HepG2 (cell line): ENCODE measurements around the gene DMAC2L. TPM values are rescaled to one million over a fixed set of nuclear protein-coding genes. Genes with fewer than 3 reads are reported as not detected.

Experiments used
- ATAC-seq: fragments of 200-7000 bp; cut with Tn5 transposase; 3 replicates; pipeline ENCODE4 v1.9.1; 2020; ENCODE audit warnings: mild to moderate bottlenecking, moderate library complexity
- BruUV-seq: library from RNA; stranded (reverse); fragments of 400-500 nt; replicated peaks from 2 replicates; lab custom pipeline; 2021; lab: Mats Ljungman, UMichigan
- CTCF ChIA-PET: fragments of 300-600 bp; formaldehyde crosslinking; extraction: SDS; loops from one replicate; lab custom pipeline; 2021; ENCODE audit warnings: low total read pairs, inconsistent platforms, low intra/inter-chr PET ratio; lab: Yijun Ruan, JAX
- POLR2A ChIA-PET: fragments of 350-600 bp; sonication (Branson Sonifier 250); formaldehyde crosslinking; loops from one replicate; lab custom pipeline; 2020; ENCODE audit warnings: antibody characterized with exemption, inconsistent platforms; lab: Yijun Ruan, JAX
- DNase-seq: peaks from one replicate; pipeline ENCODE4 v3.0.0-alpha.2; 2015; ENCODE audit warnings: low spot score
- FAIRE-seq: peaks from 3 replicates; lab custom pipeline; 2011; peaks lifted over from hg19 to GRCh38; lab: Jason Lieb, UNC
- H2AFZ ChIP-seq: one replicate; pipeline ENCODE4 v1.6.1; 2011; ENCODE audit warnings: low read length, inconsistent platforms
- H3K27ac ChIP-seq: fragments of 300-600 bp; 3 replicates; pipeline ENCODE4 v1.8.0; 2011; ENCODE audit warnings: mixed run types, mild to moderate bottlenecking, mixed read lengths, low read length, inconsistent platforms; ENCODE audit not compliant: insufficient read depth; ENCODE audit errors: extremely low read length
- H3K27me3 ChIP-seq, 2 experiments: fragments of 200-600 bp in 1 of 2; 2 replicates in 1 of 2; 3 replicates in 1 of 2; pipeline versions ENCODE4 v1.6.0 to v1.8.0; 2011; ENCODE audit warnings: low read length in 2 of 2, mild to moderate bottlenecking in 2 of 2, moderate library complexity in 2 of 2, inconsistent platforms in 1 of 2; ENCODE audit not compliant: insufficient read depth in 2 of 2, control insufficient read depth in 1 of 2
- H3K36me3 ChIP-seq, 2 experiments: fragments of 200-600 bp in 1 of 2; replicated peaks in 1 of 2; 2 replicates in 1 of 2; 3 replicates in 1 of 2; pipeline versions ENCODE4 v1.5.1 to v1.8.0; 2011; ENCODE audit warnings: low read length in 2 of 2, inconsistent platforms in 1 of 2; ENCODE audit not compliant: insufficient read depth in 2 of 2, control insufficient read depth in 1 of 2
- H3K4me1 ChIP-seq: 2 replicates; pipeline ENCODE4 v1.5.1; 2012; ENCODE audit warnings: low read length, inconsistent platforms; ENCODE audit not compliant: insufficient read depth
- H3K4me2 ChIP-seq: 2 replicates; pipeline ENCODE4 v1.6.0; 2011; ENCODE audit warnings: low read depth, low read length, inconsistent platforms
- H3K4me3 ChIP-seq, 3 experiments: fragments of 200-600 bp in 1 of 3; sonication (generic), shearing (Covaris generic) in 1 of 3; replicated peaks in 1 of 3; 2 replicates each; pipeline ENCODE4 v1.5.1; 2011 to 2016; ENCODE audit warnings: low read length in 3 of 3, inconsistent platforms in 2 of 3, low read depth in 2 of 3, mild to moderate bottlenecking in 2 of 3, control low read depth in 1 of 3, mixed read lengths in 1 of 3; ENCODE audit not compliant: insufficient read depth in 1 of 3
- H3K79me2 ChIP-seq: one replicate; pipeline ENCODE4 v1.6.1; 2011; ENCODE audit warnings: low read length, inconsistent platforms; ENCODE audit not compliant: insufficient read depth
- H3K9ac ChIP-seq: 2 replicates; pipeline ENCODE4 v1.6.0; 2011; ENCODE audit warnings: mild to moderate bottlenecking, low read depth, low read length, inconsistent platforms; ENCODE audit not compliant: insufficient read depth
- H3K9me3 ChIP-seq: 2 replicates; pipeline ENCODE4 v1.5.1; 2012; ENCODE audit warnings: mild to moderate bottlenecking, low read length
- H4K20me1 ChIP-seq: 2 replicates; pipeline ENCODE4 v1.6.0; 2011; ENCODE audit warnings: inconsistent platforms, mild to moderate bottlenecking, low read length, moderate library complexity; ENCODE audit not compliant: insufficient read depth
- CEBPG ChIP-seq: IDR thresholded peaks from 2 replicates; pipeline ENCODE4 v1.6.1; 2016
- MAFG ChIP-seq: sonication (generic); formaldehyde crosslinking; IDR thresholded peaks from 2 replicates; pipeline ENCODE4 v1.5.1; 2020; ENCODE audit warnings: mild to moderate bottlenecking, missing genetic modification reagents
- SKI ChIP-seq: fragments of 450-650 bp; IDR thresholded peaks from one replicate; pipeline ENCODE4 v1.6.1; 2018; ENCODE audit warnings: mild to moderate bottlenecking; ENCODE audit not compliant: partially characterized antibody
- ZNF264 ChIP-seq: sonication (generic); formaldehyde crosslinking; IDR thresholded peaks from 2 replicates; pipeline ENCODE4 v1.4.0; 2020; ENCODE audit warnings: missing genetic modification reagents
- ZNF550 ChIP-seq: sonication (generic); formaldehyde crosslinking; IDR thresholded peaks from 2 replicates; pipeline ENCODE4 v1.4.0; 2020; ENCODE audit warnings: mild to moderate bottlenecking, missing genetic modification reagents, borderline replicate concordance
- ZNF766 ChIP-seq: sonication (generic); formaldehyde crosslinking; IDR thresholded peaks from 2 replicates; pipeline ENCODE4 v1.5.0; 2020; ENCODE audit warnings: missing genetic modification reagents, borderline replicate concordance
- WGBS: methylation state at CpG from one replicate; pipeline ENCODE4 v1.1.6; 2017; ENCODE audit warnings: low lambda C conversion rate; 5-methylcytosine and 5-hydroxymethylcytosine counted together
- in situ Hi-C: cut with HindIII; loops from 2 replicates; pipeline ENCODE4 v1.10.0; 2017; ENCODE audit warnings: low pct_unique_long_range_greater_than_20kb; ENCODE audit not compliant: extremely low pct_ligation_motif_present
- intact Hi-C: fragments of 100-400 bp; cut with micrococcal nuclease; formaldehyde crosslinking; loops from one replicate; pipeline ENCODE4 v1.10.0; 2022; ENCODE audit not compliant: unreplicated experiment
- polyA plus RNA-seq, 8 experiments: library from polyadenylated mRNA; depleted of rRNA in 3 of 8; stranded (reverse) in 7 of 8; unstranded in 1 of 8; fragments of >200 nt; fragmentation: Illumina TruSeq in 4 of 8; extraction: Trizol in 4 of 8; gene quantifications; 2 replicates each; pipeline versions ENCODE4 v1.2.1 to v1.2.3, GENCODE V29; 2011 to 2016; ENCODE audit warnings: low read depth in 4 of 8, missing spikeins in 1 of 8, mixed read lengths in 1 of 8; ENCODE audit not compliant: insufficient read depth in 1 of 8
- total RNA-seq, 5 experiments: library from RNA; depleted of rRNA; stranded (reverse); fragments of >200 nt; fragmentation: Illumina TruSeq; extraction: Trizol; gene quantifications; 2 replicates each; pipeline ENCODE4 v1.2.3, GENCODE V29; 2016; ENCODE audit warnings: low read depth in 1 of 5
- TF ChIP-seq, protein P1 (sequence below): sonication (generic); formaldehyde crosslinking; IDR thresholded peaks from 2 replicates; pipeline ENCODE4 v1.4.0; 2020; ENCODE audit warnings: low read depth, missing genetic modification reagents
- TF ChIP-seq, protein P2 (sequence below): sonication (generic); formaldehyde crosslinking; IDR thresholded peaks from 2 replicates; pipeline ENCODE4 v1.4.0; 2020; ENCODE audit warnings: missing genetic modification reagents

DMAC2L gene
- total and polyA plus RNA-seq, 2 of the 13 experiments (the other 11 are each of a cell fraction or from before 2014, with no cell fraction given): 19.4 to 23.2 TPM

- TF ChIP-seq, protein P1, sequence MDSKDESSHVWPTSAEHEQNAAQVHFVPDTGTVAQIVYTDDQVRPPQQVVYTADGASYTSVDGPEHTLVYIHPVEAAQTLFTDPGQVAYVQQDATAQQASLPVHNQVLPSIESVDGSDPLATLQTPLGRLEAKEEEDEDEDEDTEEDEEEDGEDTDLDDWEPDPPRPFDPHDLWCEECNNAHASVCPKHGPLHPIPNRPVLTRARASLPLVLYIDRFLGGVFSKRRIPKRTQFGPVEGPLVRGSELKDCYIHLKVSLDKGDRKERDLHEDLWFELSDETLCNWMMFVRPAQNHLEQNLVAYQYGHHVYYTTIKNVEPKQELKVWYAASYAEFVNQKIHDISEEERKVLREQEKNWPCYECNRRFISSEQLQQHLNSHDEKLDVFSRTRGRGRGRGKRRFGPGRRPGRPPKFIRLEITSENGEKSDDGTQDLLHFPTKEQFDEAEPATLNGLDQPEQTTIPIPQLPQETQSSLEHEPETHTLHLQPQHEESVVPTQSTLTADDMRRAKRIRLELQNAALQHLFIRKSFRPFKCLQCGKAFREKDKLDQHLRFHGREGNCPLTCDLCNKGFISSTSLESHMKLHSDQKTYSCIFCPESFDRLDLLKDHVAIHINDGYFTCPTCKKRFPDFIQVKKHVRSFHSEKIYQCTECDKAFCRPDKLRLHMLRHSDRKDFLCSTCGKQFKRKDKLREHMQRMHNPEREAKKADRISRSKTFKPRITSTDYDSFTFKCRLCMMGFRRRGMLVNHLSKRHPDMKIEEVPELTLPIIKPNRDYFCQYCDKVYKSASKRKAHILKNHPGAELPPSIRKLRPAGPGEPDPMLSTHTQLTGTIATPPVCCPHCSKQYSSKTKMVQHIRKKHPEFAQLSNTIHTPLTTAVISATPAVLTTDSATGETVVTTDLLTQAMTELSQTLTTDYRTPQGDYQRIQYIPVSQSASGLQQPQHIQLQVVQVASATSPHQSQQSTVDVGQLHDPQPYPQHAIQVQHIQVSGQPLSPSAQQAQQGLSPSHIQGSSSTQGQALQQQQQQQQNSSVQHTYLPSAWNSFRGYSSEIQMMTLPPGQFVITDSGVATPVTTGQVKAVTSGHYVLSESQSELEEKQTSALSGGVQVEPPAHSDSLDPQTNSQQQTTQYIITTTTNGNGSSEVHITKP (CRISPR knock-in tag): no peak
- TF ChIP-seq ZNF550 (CRISPR knock-in tag) (no peak), CEBPG (CRISPR knock-in tag) (no peak)
- TF ChIP-seq, all 625 proteins: peak for 0
These were observed 59.4 kb downstream of the DMAC2L start (continued) for GRCh38 chr14:50371546-50371945.

GRCh38 chr14:50373959-50374358 is 61.8 kb downstream of the DMAC2L start:
- DNase-seq (no peak), ATAC-seq (no peak), FAIRE-seq (no peak)
- H3K4me1 ChIP-seq: no peaks in the 10 kb centered on the region
- TF ChIP-seq SKI (no peak), MAFG (CRISPR knock-in tag) (no peak), ZNF766 (CRISPR knock-in tag) (no peak), ZNF264 (CRISPR knock-in tag) (no peak)
- TF ChIP-seq, protein P2, sequence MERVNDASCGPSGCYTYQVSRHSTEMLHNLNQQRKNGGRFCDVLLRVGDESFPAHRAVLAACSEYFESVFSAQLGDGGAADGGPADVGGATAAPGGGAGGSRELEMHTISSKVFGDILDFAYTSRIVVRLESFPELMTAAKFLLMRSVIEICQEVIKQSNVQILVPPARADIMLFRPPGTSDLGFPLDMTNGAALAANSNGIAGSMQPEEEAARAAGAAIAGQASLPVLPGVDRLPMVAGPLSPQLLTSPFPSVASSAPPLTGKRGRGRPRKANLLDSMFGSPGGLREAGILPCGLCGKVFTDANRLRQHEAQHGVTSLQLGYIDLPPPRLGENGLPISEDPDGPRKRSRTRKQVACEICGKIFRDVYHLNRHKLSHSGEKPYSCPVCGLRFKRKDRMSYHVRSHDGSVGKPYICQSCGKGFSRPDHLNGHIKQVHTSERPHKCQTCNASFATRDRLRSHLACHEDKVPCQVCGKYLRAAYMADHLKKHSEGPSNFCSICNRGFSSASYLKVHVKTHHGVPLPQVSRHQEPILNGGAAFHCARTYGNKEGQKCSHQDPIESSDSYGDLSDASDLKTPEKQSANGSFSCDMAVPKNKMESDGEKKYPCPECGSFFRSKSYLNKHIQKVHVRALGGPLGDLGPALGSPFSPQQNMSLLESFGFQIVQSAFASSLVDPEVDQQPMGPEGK: no peak
- no peaks in the 10 kb centered on the region for H3K79me2 ChIP-seq
- no peaks in the 10 kb centered on the region for H4K20me1 ChIP-seq
- no peaks in the 10 kb centered on the region for H3K27me3 ChIP-seq
- in situ Hi-C loops: no loop called here
- CTCF ChIA-PET: no interaction called here
- no peaks in the 10 kb centered on the region for H3K9me3 ChIP-seq
- no peak overlapping the region for H3K4me3 ChIP-seq
- POLR2A ChIA-PET: no interaction called here
- WGBS: 50% methylated on average over 3 of the region's 3 CpGs
- no peak overlapping the region for H2AFZ ChIP-seq
- no peaks in the 10 kb centered on the region for H3K36me3 ChIP-seq
- intact Hi-C loops: no loop called here
- BruUV-seq: no TSS peak
- H3K27ac ChIP-seq: no peak overlapping the region
- no peak overlapping the region for H3K9ac ChIP-seq
- no peak overlapping the region for H3K4me2 ChIP-seq
